Measurements from ENCODE around the gene SEC14L2.

GRCh38 chr22:30439226-30439625 lies 42.4 kb downstream of the SEC14L2 start:
- no peak for TF ChIP-seq CTCF (IDR thresholded peaks at IDR 0.05; ENCODE audit: low read depth, low read length, missing input control)
- TF ChIP-seq RXRA (IDR thresholded peaks at IDR 0.05), result no peak
- TF ChIP-seq JUND (IDR thresholded peaks at IDR 0.05), result no peak
- TF ChIP-seq SP1 (IDR thresholded peaks at IDR 0.05), result no peak
- TF ChIP-seq, protein P1, sequence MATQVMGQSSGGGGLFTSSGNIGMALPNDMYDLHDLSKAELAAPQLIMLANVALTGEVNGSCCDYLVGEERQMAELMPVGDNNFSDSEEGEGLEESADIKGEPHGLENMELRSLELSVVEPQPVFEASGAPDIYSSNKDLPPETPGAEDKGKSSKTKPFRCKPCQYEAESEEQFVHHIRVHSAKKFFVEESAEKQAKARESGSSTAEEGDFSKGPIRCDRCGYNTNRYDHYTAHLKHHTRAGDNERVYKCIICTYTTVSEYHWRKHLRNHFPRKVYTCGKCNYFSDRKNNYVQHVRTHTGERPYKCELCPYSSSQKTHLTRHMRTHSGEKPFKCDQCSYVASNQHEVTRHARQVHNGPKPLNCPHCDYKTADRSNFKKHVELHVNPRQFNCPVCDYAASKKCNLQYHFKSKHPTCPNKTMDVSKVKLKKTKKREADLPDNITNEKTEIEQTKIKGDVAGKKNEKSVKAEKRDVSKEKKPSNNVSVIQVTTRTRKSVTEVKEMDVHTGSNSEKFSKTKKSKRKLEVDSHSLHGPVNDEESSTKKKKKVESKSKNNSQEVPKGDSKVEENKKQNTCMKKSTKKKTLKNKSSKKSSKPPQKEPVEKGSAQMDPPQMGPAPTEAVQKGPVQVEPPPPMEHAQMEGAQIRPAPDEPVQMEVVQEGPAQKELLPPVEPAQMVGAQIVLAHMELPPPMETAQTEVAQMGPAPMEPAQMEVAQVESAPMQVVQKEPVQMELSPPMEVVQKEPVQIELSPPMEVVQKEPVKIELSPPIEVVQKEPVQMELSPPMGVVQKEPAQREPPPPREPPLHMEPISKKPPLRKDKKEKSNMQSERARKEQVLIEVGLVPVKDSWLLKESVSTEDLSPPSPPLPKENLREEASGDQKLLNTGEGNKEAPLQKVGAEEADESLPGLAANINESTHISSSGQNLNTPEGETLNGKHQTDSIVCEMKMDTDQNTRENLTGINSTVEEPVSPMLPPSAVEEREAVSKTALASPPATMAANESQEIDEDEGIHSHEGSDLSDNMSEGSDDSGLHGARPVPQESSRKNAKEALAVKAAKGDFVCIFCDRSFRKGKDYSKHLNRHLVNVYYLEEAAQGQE (IDR thresholded peaks at IDR 0.05), result no peak
